Activated T-cell treated with anti-CD3 and anti-CD28 coated beads for 24 hours (primary cell): ENCODE measurements around the gene FHIT.

ENCODE experiments used
- DNase-seq: peaks from one replicate; pipeline ENCODE4 v3.0.0-alpha.2; 2020; ENCODE audit warnings: low read depth

The FHIT gene

GRCh38 chr3:59996056-59996455 lies 1255.2 kb downstream of the FHIT start:
- no peak for DNase-seq

- DNase-seq, result no peak
Observed at GRCh38 chr3:59995563-59995962, 1255.7 kb downstream of the FHIT start.

- no peak for DNase-seq
Observed at GRCh38 chr3:59994732-59995304, 1256.4 kb downstream of the FHIT start.

- DNase-seq, result no peak
Observed at GRCh38 chr3:59992578-59992977, 1258.7 kb downstream of the FHIT start.

DNA sequence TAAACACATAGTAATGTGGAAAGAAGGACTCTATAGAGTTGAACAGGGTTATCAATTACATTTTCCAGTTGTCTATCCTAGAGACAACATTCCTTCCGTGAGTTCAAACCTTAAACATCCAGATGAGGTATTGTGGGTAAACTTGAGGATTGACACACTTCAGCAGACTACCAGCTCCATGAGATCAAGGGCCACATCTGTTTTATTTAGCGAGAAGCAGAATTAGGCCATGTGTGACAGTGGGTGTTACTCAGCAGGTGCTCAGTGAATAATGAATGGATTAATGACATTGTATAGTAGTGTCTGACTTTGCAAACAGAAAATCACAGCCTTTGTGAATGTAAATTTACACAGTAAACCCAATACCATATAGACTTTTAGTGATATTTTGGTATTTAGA lies 1260.3 kb downstream of the FHIT start:
- no peak for DNase-seq

- no peak for DNase-seq
Observed at GRCh38 chr3:59982510-59982909, 1268.7 kb downstream of the FHIT start.

DNA sequence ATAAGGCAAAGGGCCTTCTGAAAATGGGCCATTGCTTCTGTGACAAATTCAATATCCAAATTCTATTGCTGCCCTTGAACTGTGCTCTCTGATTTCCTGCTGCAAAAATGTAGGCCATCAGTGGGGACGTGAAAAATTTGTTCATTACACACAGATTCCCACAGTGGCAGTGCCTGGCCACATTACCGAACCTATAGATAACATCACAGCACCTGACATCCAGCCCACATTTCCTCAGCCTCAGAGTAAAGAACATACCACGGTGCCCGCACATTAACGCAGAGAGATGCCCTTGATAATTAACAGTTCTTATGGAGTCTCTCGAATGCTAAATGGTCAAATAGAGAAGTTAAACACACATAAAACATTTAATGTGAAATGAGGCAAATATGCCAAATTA lies 1269.9 kb downstream of the FHIT start:
- no peak for DNase-seq

DNA sequence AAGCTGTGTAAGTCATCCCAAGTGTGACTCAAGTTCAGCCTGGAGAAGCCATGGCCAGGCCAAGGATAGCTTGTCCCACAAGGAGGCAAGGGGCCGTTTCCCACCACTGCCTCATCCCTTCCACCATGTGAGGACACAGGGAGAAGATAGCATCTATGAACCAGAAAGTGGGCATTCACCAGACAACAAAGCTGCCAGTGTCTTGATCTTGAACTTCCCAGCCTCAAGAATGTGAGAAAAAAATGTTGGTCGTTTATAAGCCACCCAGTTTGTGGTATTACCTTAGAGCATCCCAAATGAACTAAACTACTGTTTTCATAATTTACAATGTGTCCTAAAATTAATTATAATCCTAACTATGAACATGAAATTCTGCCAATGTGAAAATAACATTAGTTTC lies 1270.7 kb downstream of the FHIT start:
- no peak for DNase-seq

DNA sequence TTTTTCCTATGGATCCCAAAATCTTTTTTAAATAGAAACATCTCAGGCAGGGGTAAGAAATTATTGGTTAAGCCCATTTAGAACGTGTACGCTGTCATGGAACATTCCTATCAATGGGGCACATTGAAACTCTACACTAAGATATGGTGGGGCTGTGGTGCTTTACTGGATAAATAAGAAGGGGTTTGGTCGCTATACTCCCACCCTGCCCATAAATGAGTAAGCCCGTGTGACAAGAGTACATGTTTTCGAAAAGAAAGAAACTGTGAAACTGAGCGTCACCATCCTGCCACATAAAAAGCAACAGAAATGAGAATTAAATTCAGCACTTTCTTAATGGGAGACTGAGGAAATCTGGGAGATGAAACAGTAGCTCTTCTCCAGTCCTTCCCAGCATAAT lies 1271.7 kb downstream of the FHIT start:
- peak; percentile 24 for DNase-seq

GRCh38 chr3:59978979-59979378 lies 1272.3 kb downstream of the FHIT start:
- DNase-seq, result peak; percentile 27

DNA sequence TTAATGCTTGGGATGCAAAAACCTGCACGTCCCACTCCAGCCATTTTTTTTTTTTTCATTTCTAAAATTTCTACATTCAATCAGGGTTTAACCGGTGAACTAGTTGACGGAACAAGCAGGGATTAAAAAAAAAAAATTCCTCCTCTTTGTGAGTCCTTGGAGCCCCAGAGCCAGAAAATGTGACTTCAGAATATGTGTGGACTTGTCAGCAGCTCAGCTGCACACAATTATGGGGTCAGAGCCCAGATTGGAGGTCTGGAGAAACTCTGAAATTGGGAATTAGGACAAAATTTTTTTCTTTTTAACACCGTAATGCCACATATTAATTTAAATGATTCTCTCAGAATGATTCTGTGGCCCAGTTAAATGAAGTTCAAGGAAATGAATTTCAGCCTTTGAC lies 1280.5 kb downstream of the FHIT start:
- no peak for DNase-seq

GRCh38 chr3:59970376-59970775 lies 1280.9 kb downstream of the FHIT start:
- no peak for DNase-seq

- no peak for DNase-seq
Observed at GRCh38 chr3:59968513-59969045, 1282.7 kb downstream of the FHIT start.

DNA sequence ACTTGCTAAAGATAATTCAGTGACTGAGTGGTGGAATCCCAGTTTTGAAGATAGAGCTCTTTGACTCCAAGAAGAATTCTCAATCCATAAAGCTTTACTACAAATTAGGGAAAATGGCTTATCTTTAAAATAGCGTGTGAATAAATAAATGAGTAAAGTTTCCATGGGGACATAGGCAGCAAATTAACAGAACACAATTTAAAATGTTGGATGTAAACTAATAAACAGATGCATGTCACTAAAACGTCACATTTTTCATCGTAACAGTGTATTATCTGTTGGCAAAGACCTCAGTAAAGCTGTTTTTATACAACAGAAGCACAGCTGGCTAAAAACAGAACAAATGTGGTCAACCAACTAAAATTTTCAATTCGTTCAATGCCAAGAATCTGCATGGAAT lies 1287.6 kb downstream of the FHIT start:
- no peak for DNase-seq

- DNase-seq, result no peak
Observed at GRCh38 chr3:59957150-59957549, 1294.1 kb downstream of the FHIT start.

DNA sequence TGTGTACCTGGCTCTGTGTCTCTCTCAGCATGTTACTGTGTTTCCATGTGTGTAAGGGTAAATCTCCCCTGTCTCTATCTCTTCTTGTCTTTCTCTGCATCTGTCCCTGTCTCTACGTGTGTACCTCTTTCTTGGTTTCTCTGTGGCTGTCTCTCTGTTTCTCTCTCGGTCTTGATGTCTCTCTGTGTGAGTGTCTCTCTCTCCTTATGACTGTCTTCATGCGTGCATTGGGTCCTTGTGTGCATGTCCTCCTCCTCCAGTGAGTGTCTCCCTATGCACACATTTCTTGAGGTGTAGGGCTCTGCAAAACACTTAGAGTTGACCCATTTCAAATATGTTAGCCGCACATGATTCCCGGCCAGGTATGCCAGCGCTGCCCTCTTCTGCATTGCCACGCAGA lies 1298.1 kb downstream of the FHIT start:
- no peak for DNase-seq

DNA sequence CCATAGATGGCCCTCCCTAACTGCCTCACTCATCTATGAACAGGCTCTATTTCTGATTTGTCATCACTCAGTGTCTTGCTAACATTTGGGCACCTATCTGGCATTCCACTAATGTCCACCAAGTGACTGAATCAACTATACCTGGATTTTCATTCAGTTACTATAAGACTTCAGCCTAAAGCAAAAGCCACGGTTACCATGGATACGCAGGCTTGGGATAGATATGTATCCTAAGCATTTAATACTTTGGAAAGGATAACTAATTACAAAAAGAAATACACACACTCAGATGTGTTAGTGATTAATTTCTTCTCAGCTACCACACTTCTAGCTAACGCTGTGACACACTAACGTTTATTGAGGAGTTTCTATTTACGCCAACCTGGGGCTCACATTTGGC lies 1301.9 kb downstream of the FHIT start:
- DNase-seq, result no peak

DNA sequence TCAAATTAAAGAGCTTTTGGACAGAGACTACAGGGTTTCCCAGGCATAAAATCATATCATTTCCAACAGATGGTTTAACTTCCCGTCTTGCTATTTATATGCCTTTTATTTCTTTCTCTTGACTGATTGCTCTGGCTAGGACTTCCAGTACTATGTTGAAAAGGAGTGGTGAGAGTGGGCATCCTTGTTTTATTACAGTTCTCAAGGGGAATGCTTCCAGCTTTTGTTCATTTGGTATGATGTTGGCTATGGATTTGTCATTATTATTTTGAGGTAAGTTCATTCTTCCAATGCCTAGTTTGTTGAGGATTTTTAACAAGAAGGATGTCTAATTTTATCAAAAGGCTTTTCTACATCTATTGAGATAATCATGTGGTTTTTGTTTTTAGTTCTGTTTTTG lies 1304.9 kb downstream of the FHIT start:
- no peak for DNase-seq

- no peak for DNase-seq
Observed at GRCh38 chr3:59940718-59941117, 1310.5 kb downstream of the FHIT start.

GRCh38 chr3:59939826-59940426 lies 1311.3 kb downstream of the FHIT start:
- no peak for DNase-seq

- DNase-seq, result no peak
Observed at GRCh38 chr3:59938828-59939227, 1312.4 kb downstream of the FHIT start.

DNA sequence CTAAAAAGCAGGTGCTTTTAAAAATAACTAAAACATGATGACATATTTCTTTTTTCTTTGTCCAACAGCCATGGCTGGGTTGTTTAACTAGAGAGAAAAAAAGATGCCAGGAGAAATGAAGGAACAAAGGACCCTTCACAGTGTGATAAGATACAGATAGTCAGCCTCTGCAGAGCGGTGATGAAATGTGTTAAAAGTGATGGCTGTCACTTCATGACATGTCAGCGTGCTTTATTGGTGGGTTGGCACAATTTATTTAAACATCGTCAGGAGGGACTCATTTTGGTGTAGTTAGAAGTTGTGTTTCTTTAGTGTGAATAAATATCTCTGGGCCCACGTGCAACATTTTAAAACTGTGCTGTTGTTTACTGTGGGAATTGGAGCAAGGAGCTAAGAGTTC lies 1314.1 kb downstream of the FHIT start:
- DNase-seq, result no peak

- DNase-seq, result no peak
Observed at GRCh38 chr3:59936472-59936871, 1314.8 kb downstream of the FHIT start.

- no peak for DNase-seq
Observed at GRCh38 chr3:59935025-59935424, 1316.2 kb downstream of the FHIT start.
